ENCODE data around the gene ATP5F1C. TPM values are rescaled to one million over a fixed set of nuclear protein-coding genes. Genes with fewer than 3 reads are reported as not detected.

ATP5F1C gene
- total RNA-seq, 1 experiment from 2014 or later = 292 TPM

- no peak for TF ChIP-seq SRF (IDR thresholded peaks at IDR 0.05; ENCODE audit: low read depth)
- TF ChIP-seq ATF3 (IDR thresholded peaks at IDR 0.05) = no peak
- TF ChIP-seq YY1 (IDR thresholded peaks at IDR 0.05; ENCODE audit: extremely low read depth, insufficient replicate concordance, low read depth, low read length) = no peak
- no peak for TF ChIP-seq POLR2AphosphoS5 (IDR thresholded peaks at IDR 0.05; ENCODE audit: low read depth, low read length)
- TF ChIP-seq ELF1 (IDR thresholded peaks at IDR 0.05; ENCODE audit: borderline replicate concordance, low read depth) = no peak
- TF ChIP-seq TCF7L2 (IDR thresholded peaks at IDR 0.05; ENCODE audit: borderline replicate concordance, extremely low read depth, insufficient read depth, insufficient read length) = no peak
- TF ChIP-seq JUND (IDR thresholded peaks at IDR 0.05) = no peak
- no peak for TF ChIP-seq CEBPB (IDR thresholded peaks at IDR 0.05; ENCODE audit: low read depth)
- no peak for TF ChIP-seq EGR1 (IDR thresholded peaks at IDR 0.05; ENCODE audit: low read depth)
- no peak for TF ChIP-seq EZH2 (IDR thresholded peaks at IDR 0.05)
- TF ChIP-seq RAD21 (IDR thresholded peaks at IDR 0.05; ENCODE audit: low read depth) = no peak
- no peak for TF ChIP-seq POLR2A (IDR thresholded peaks at IDR 0.05; ENCODE audit: borderline replicate concordance, extremely low read depth, insufficient read depth, insufficient read length)
- TF ChIP-seq ZFX (IDR thresholded peaks at IDR 0.05) = no peak
- TF ChIP-seq CTCF (IDR thresholded peaks at IDR 0.05 in 2 of 3, conservative IDR thresholded peaks at IDR 0.05 in 1 of 3; ENCODE audit: borderline replicate concordance in 1 of 3, insufficient read depth in 1 of 3, low read depth in 2 of 3, low read length in 2 of 3) = no peak
- no peak for TF ChIP-seq ZNF274 (IDR thresholded peaks at IDR 0.05; ENCODE audit: low read depth, low read length)
- TF ChIP-seq ZBTB33 (IDR thresholded peaks at IDR 0.05; ENCODE audit: extremely low read depth, insufficient replicate concordance, low read length) = no peak
- no peak for TF ChIP-seq SP1 (IDR thresholded peaks at IDR 0.05; ENCODE audit: low read depth)
- TF ChIP-seq SIN3A (IDR thresholded peaks at IDR 0.05; ENCODE audit: low read depth) = no peak
- no TSS peak for BruUV-seq (replicated peaks)
- no peaks in the 10 kb centered on the region for H3K9me3 ChIP-seq (ENCODE audit: control insufficient read depth in 1 of 2, insufficient read depth in 1 of 2, low read depth in 1 of 2, low read length in 2 of 2)
- POLR2A ChIA-PET = no interaction called here
- H3K36me3 ChIP-seq (ENCODE audit: control insufficient read depth in 1 of 2, insufficient read depth in 2 of 2, low read length in 2 of 2) = no peaks in the 10 kb centered on the region
- H3K79me2 ChIP-seq (ENCODE audit: insufficient read depth, low read length) = peaks cover 26% of the 10 kb centered on the region
- no peak for ATAC-seq
- no peaks in the 10 kb centered on the region for H3K9me2 ChIP-seq (ENCODE audit: insufficient read depth)
- no peak overlapping the region for H3K27ac ChIP-seq (ENCODE audit: low read depth, low read length)
- H3K4me1 ChIP-seq (ENCODE audit: control insufficient read depth in 1 of 2, insufficient read depth in 2 of 2, low read length in 2 of 2) = no peaks in the 10 kb centered on the region
- CTCF ChIA-PET = no interaction called here
- H3K9ac ChIP-seq (ENCODE audit: low read length) = no peak overlapping the region
- no peak overlapping the region for H3K4me3 ChIP-seq (replicated peaks in 1 of 2; ENCODE audit: low read depth in 1 of 2, low read length in 2 of 2)
- no peak for DNase-seq (ENCODE audit: low read depth, low spot score)
- H4K20me1 ChIP-seq (ENCODE audit: insufficient read depth) = no peaks in the 10 kb centered on the region
- no peak overlapping the region for H3K4me2 ChIP-seq (ENCODE audit: low read length)
- no peaks in the 10 kb centered on the region for H3K27me3 ChIP-seq (ENCODE audit: insufficient read depth, low read length)
- RAD21 ChIA-PET (ENCODE audit: low non-redundant PET in 1 of 2, low total read pairs in 2 of 2, uncharacterized antibody in 2 of 2, unreplicated experiment in 2 of 2) = no interaction called here
- H2AFZ ChIP-seq (ENCODE audit: low read depth, low read length, poor library complexity, severe bottlenecking) = no peak overlapping the region
- intact Hi-C loops (cut with micrococcal nuclease) = no loop called here
These were observed 48.6 kb downstream of the ATP5F1C start for GRCh38 chr10:7836571-7836970.
